Rectal smooth muscle tissue (tissue), 1 donor: Measurements from ENCODE around the gene GFI1.

Source experiments
- H3K27ac ChIP-seq: one replicate; pipeline ENCODE4 v1.7.0; 2013; ENCODE audit warnings: low read depth, low read length, inconsistent platforms
- H3K27me3 ChIP-seq: one replicate; pipeline ENCODE4 v1.7.0; 2013; ENCODE audit warnings: low read length; ENCODE audit not compliant: control insufficient read depth, insufficient read depth
- H3K36me3 ChIP-seq: one replicate; pipeline ENCODE4 v1.7.0; 2013; ENCODE audit warnings: low read length; ENCODE audit not compliant: control insufficient read depth, insufficient read depth
- H3K4me1 ChIP-seq: one replicate; pipeline ENCODE4 v1.7.0; 2013; ENCODE audit warnings: low read length; ENCODE audit not compliant: control insufficient read depth, insufficient read depth
- H3K4me3 ChIP-seq: one replicate; pipeline ENCODE4 v1.7.0; 2013; ENCODE audit warnings: low read length
- H3K9ac ChIP-seq: one replicate; pipeline ENCODE4 v1.7.0; 2013; ENCODE audit warnings: low read length

Gene GFI1

GRCh38 chr1:92484472-92485380 lies 2.0 kb downstream of the GFI1 start:
- Histone ChIP-seq H3K9ac (no peak overlapping the region), H3K4me1 (peaks cover 11% of the 10 kb centered on the region), H3K36me3 (no peaks in the 10 kb centered on the region), H3K27me3 (peaks cover 49% of the 10 kb centered on the region), H3K27ac (no peak overlapping the region), H3K4me3 (peak overlapping the region; percentile 60)

DNA sequence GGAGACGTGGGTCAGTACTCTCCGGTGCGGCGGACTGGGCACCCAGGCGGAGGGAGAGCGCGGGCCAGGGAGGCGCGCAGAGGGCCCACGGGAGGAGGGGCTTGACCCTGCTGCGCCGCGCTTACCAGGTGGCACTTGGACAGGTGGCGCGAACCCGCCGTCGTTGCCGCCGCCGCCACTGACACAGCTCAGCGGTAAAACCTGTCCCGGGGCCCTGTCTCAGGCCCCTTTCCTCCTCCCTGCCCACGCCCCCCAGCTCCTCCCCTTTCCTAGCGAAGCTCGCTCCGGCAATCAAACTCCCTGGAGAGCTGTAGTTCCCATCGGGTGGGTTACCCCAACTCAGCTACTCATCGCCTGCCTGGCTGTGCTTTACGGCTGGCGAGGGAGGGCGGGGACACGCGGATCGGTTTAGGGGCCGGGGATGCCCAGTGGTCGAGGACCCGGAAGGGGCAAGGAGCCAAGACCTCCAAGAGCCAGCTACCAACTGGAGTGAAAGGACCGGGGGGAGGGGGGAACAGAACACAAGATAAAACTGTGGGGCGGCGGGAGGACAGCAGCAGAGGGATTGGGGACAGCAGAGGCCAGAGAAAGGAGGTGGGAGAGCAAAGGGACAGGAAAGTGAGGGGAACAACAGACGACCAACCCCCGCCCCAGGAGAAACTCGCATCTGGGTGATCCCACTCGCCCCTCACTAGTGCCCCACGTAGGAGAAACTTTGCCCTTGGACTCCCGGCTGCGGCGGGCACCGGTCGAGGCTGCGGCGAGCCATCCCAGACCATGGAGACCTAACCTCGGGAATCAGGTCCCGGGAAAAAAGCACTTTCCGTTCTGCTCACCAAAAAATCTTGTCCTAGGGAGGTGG lies 2.9 kb downstream of the GFI1 start:
- peak overlapping the region; percentile 60 for H3K4me3 ChIP-seq
- H3K9ac ChIP-seq = no peak overlapping the region
- H3K36me3 ChIP-seq = no peaks in the 10 kb centered on the region
- peaks cover 11% of the 10 kb centered on the region for H3K4me1 ChIP-seq
- H3K27ac ChIP-seq = no peak overlapping the region
- H3K27me3 ChIP-seq = peaks cover 49% of the 10 kb centered on the region

DNA sequence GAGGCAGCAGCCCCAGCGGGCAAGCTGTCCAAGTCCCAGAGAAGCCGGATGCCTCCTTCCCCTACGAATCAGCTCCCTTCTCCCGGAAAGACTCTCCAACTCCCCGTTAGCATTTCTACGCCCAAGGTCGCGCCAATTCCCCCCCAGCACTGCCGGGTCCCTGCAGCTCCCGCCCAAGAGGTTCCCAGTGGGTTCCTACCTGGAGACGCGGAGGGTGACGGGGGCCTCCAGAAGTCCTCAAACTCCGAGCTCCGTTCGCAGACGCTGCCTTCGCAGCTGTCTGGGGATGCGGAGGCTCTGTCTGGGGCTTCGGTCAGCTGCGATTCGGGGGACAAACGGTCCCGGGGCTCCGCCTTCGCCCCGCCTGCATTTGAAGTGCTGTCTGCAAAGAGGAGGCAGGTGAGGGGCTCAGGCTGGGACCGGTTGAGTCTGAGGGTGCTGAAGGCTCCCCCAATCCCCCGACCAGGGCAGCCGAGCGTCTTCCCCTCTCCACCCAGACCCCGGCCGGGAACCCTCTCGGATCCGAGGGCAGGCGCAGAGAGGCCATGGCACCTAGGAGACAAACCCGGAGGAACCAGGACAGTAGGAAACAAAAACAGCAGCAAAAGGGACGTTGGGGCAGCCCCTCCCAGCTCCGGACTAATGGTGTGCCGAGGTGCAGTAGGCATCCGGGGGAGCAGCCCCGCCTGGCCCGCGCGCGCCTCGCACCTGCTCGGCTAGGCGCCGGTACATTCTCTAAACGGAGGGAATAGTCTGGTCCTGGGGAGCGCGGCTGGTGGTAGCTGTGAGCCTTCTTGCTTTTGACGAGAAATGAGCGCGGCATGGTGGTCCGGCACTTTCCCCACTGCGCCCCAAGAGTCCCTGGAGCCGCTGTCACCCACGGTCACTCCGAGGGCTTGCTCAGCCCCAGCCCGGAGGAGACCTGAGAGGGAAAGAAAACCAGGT lies 3.8 kb downstream of the GFI1 start:
- peak overlapping the region; percentile 60 for H3K4me3 ChIP-seq
- no peak overlapping the region for H3K27ac ChIP-seq
- H3K9ac ChIP-seq = no peak overlapping the region
- peaks cover 49% of the 10 kb centered on the region for H3K27me3 ChIP-seq
- H3K4me1 ChIP-seq = peaks cover 11% of the 10 kb centered on the region
- H3K36me3 ChIP-seq = no peaks in the 10 kb centered on the region

GRCh38 chr1:92481971-92482664 lies 4.6 kb downstream of the GFI1 start:
- Histone ChIP-seq H3K9ac (no peak overlapping the region), H3K27ac (no peak overlapping the region)

DNA sequence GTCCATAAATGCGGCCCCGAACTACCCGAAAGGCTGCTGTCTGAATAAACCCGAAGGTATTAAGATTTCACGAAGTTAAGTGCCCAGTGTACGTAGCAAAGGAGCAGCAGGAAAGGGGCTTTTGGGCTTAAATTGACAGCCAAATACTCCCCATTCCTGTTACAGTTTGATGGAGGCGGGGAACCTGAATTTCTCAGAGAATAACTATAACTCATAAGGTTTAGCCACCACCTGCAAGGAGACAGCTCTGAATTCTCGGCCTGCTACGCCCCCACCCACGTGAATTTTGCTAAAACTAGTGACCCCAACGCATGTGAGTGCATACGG lies 5.2 kb downstream of the GFI1 start:
- Histone ChIP-seq H3K4me1 (peaks cover 11% of the 10 kb centered on the region), H3K4me3 (peak overlapping the region; percentile 60), H3K9ac (no peak overlapping the region), H3K36me3 (no peaks in the 10 kb centered on the region), H3K27me3 (peaks cover 49% of the 10 kb centered on the region), H3K27ac (no peak overlapping the region)

More at GRCh38 chr1:92481971-92482664, 4.6 kb downstream of the GFI1 start:
- Histone ChIP-seq H3K36me3 (no peaks in the 10 kb centered on the region), H3K4me1 (peaks cover 11% of the 10 kb centered on the region), H3K4me3 (peak overlapping the region; percentile 60), H3K27me3 (peaks cover 49% of the 10 kb centered on the region)

- Histone ChIP-seq H3K9ac (no peak overlapping the region), H3K27me3 (peaks cover 49% of the 10 kb centered on the region), H3K27ac (no peak overlapping the region), H3K4me1 (peaks cover 11% of the 10 kb centered on the region), H3K36me3 (no peaks in the 10 kb centered on the region), H3K4me3 (peak overlapping the region; percentile 35)
Measured at GRCh38 chr1:92480813-92481598, 5.7 kb downstream of the GFI1 start.

DNA sequence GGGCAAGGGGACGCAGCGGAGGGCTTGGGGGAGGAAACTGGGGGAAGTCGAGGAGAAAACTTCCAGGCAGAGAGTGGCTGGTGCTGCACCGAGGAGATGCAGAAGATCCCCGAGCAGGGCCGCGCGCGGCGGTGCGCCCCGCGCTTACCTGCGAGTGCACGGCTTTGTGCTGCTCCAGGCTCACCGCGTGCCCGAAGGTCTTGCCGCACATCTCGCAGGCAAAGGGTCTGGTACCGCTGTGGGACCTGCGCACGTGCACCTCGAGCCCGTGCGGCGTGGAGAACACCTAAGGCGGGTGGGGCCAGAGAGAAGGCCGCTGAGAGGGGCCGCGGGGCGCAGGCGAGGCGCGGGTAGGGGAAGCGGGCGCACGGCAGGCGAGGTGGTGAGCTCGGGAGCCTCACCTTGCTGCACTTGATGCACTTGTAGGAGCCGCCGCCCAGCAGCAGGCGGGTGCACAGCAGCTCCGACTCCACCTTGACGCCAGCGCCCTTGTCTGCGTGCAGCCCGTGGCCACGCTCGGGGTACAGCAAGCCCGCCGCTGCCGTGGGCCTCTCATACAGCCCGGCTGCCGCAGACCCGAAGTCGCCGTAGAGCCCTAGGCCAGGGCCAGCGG lies 6.4 kb downstream of the GFI1 start:
- Histone ChIP-seq H3K27me3 (peaks cover 48% of the 10 kb centered on the region), H3K4me3 (no peak overlapping the region), H3K27ac (no peak overlapping the region), H3K4me1 (peaks cover 11% of the 10 kb centered on the region), H3K9ac (no peak overlapping the region), H3K36me3 (no peaks in the 10 kb centered on the region)

GRCh38 chr1:92479587-92479986 lies 7.1 kb downstream of the GFI1 start:
- Histone ChIP-seq H3K27me3 (peaks cover 41% of the 10 kb centered on the region), H3K36me3 (no peaks in the 10 kb centered on the region), H3K4me3 (no peak overlapping the region), H3K9ac (no peak overlapping the region), H3K27ac (no peak overlapping the region), H3K4me1 (peaks cover 9% of the 10 kb centered on the region)

GRCh38 chr1:92478393-92478792 lies 8.3 kb downstream of the GFI1 start:
- Histone ChIP-seq H3K27ac (no peak overlapping the region), H3K4me1 (peaks cover 4% of the 10 kb centered on the region), H3K9ac (no peak overlapping the region), H3K36me3 (no peaks in the 10 kb centered on the region), H3K4me3 (no peak overlapping the region), H3K27me3 (peaks cover 33% of the 10 kb centered on the region)

- peaks cover 3% of the 10 kb centered on the region for H3K4me1 ChIP-seq
- H3K27ac ChIP-seq = no peak overlapping the region
- H3K36me3 ChIP-seq = no peaks in the 10 kb centered on the region
- no peak overlapping the region for H3K9ac ChIP-seq
- peaks cover 13% of the 10 kb centered on the region for H3K27me3 ChIP-seq
- no peak overlapping the region for H3K4me3 ChIP-seq
Measured at GRCh38 chr1:92476071-92476631, 10.6 kb downstream of the GFI1 start.
